SW480 (cell line): ENCODE measurements around the gene ADRA2C.

Experiments used
- DNase-seq: peaks from one replicate; pipeline ENCODE4 v3.0.0-alpha.2; 2016; ENCODE audit warnings: low spot score

ADRA2C gene

GRCh38 chr4:3777669-3778068 is 11.5 kb downstream of the ADRA2C start:
- DNase-seq = no peak

GRCh38 chr4:3779509-3779908 is 13.3 kb downstream of the ADRA2C start:
- DNase-seq = no peak

- peak; percentile 91 for DNase-seq
These were observed 14.4 kb downstream of the ADRA2C start for GRCh38 chr4:3780347-3781171.

- DNase-seq = peak; percentile 91
These were observed 15.2 kb downstream of the ADRA2C start for GRCh38 chr4:3781193-3781886.

GRCh38 chr4:3781997-3782930 is 16.1 kb downstream of the ADRA2C start:
- peak; percentile 63 for DNase-seq

GRCh38 chr4:3783693-3784306 is 17.6 kb downstream of the ADRA2C start:
- DNase-seq = peak; percentile 56

- DNase-seq = peak; percentile 78
These were observed 18.5 kb downstream of the ADRA2C start for GRCh38 chr4:3784454-3785291.

GRCh38 chr4:3785292-3785565 is 19.0 kb downstream of the ADRA2C start:
- DNase-seq = no peak

- DNase-seq = peak; percentile 77
These were observed 20.1 kb downstream of the ADRA2C start for GRCh38 chr4:3786196-3786869.

- DNase-seq = peak; percentile 59
These were observed 21.5 kb downstream of the ADRA2C start for GRCh38 chr4:3787489-3788365.

GRCh38 chr4:3788366-3788660 is 22.1 kb downstream of the ADRA2C start:
- DNase-seq = no peak

- no peak for DNase-seq
These were observed 23.4 kb downstream of the ADRA2C start for GRCh38 chr4:3789587-3789986.

- DNase-seq = no peak
These were observed 23.9 kb downstream of the ADRA2C start for GRCh38 chr4:3790006-3790561.

GRCh38 chr4:3791256-3791655 is 25.1 kb downstream of the ADRA2C start:
- DNase-seq = no peak

- DNase-seq = no peak
These were observed 25.8 kb downstream of the ADRA2C start for GRCh38 chr4:3791910-3792542.

GRCh38 chr4:3792813-3793212 is 26.6 kb downstream of the ADRA2C start:
- DNase-seq = no peak

- DNase-seq = no peak
These were observed 27.4 kb downstream of the ADRA2C start for GRCh38 chr4:3793545-3793944.

GRCh38 chr4:3796960-3797359 is 30.8 kb downstream of the ADRA2C start:
- DNase-seq = no peak
